Activated effector memory CD4-positive, alpha-beta T cell treated with anti-CD3 and anti-CD28 coated beads, Interleukin-2, amount 50 U/mL, for 16 hours (primary cell): Measurements from ENCODE around the gene SOCS6.
"Not testable (repeated sequence)": the region's sequence is repeated elsewhere in the genome, so short reads cannot be mapped to it uniquely, and the experiment has no call there.

Experiments
- DNase-seq: peaks from one replicate; pipeline ENCODE4 v3.0.0-alpha.2; 2020

SOCS6 gene

GRCh38 chr18:70363861-70364260, 75.0 kb downstream of the SOCS6 start:
- DNase-seq, result no peak

GRCh38 chr18:70365361-70365760, 76.5 kb downstream of the SOCS6 start:
- DNase-seq, result no peak

- no peak for DNase-seq
These were observed 77.3 kb downstream of the SOCS6 start for GRCh38 chr18:70366174-70366573.

GRCh38 chr18:70366670-70367069, 77.8 kb downstream of the SOCS6 start:
- DNase-seq, result no peak

- DNase-seq, result not testable (repeated sequence)
These were observed 78.5 kb downstream of the SOCS6 start for GRCh38 chr18:70367344-70367743.

- DNase-seq, result no peak
These were observed 80.1 kb downstream of the SOCS6 start for GRCh38 chr18:70368903-70369302.

GRCh38 chr18:70370762-70371733, 82.2 kb downstream of the SOCS6 start:
- DNase-seq, result no peak

- DNase-seq, result no peak
These were observed 83.1 kb downstream of the SOCS6 start for GRCh38 chr18:70371908-70372307.

GRCh38 chr18:70372450-70373041, 83.7 kb downstream of the SOCS6 start:
- no peak for DNase-seq

GRCh38 chr18:70373042-70373519, 84.2 kb downstream of the SOCS6 start:
- no peak for DNase-seq

- DNase-seq, result no peak
These were observed 85.3 kb downstream of the SOCS6 start for GRCh38 chr18:70374154-70374553.

GRCh38 chr18:70376137-70376913, 87.5 kb downstream of the SOCS6 start:
- DNase-seq, result no peak

- DNase-seq, result no peak
These were observed 88.0 kb downstream of the SOCS6 start for GRCh38 chr18:70376914-70377258.

- no peak for DNase-seq
These were observed 88.5 kb downstream of the SOCS6 start for GRCh38 chr18:70377317-70377799.

GRCh38 chr18:70377857-70378701, 89.2 kb downstream of the SOCS6 start:
- DNase-seq, result no peak
